K562 (cell line): Measurements from ENCODE around the gene PRKAA1. TPM values are rescaled to one million over a fixed set of nuclear protein-coding genes. Genes with fewer than 3 reads are reported as not detected.

ENCODE experiments used
- ATAC-seq: fragments of 200-7000 bp; cut with Tn5 transposase; 3 replicates; pipeline ENCODE4 v1.9.1; 2020; ENCODE audit warnings: moderate library complexity
- BruUV-seq: library from RNA; stranded (reverse); fragments of 400-500 nt; replicated peaks from 2 replicates; lab custom pipeline; 2021; lab: Mats Ljungman, UMichigan
- CTCF ChIA-PET: fragments of 300-600 bp; formaldehyde crosslinking; extraction: SDS; loops from one replicate; lab custom pipeline; 2021; ENCODE audit warnings: low intra/inter-chr PET ratio; lab: Yijun Ruan, JAX
- POLR2A ChIA-PET: fragments of 300-600, 350-650 bp; sonication (Branson Sonifier 250); formaldehyde crosslinking; extraction: SDS; loops from one replicate; lab custom pipeline; 2021; ENCODE audit warnings: antibody characterized with exemption, inconsistent platforms; lab: Yijun Ruan, JAX
- DNase-seq, 4 experiments: peaks; one replicate each; pipeline versions ENCODE4 v3.0.0 to v3.0.0-alpha.2; 2011 to 2018; ENCODE audit warnings: low spot score in 3 of 4, mixed read lengths in 3 of 4; ENCODE audit errors: extremely low read depth in 1 of 4
- FAIRE-seq: peaks from 2 replicates; lab custom pipeline; 2011; peaks lifted over from hg19 to GRCh38; lab: Jason Lieb, UNC
- H2AFZ ChIP-seq: 2 replicates; pipeline ENCODE4 v1.6.0; 2011; ENCODE audit warnings: low read depth, low read length, control low read depth, inconsistent platforms
- H3K27ac ChIP-seq: fragments of 200-600 bp; 3 replicates; pipeline ENCODE4 v1.8.0; 2011; ENCODE audit warnings: low read depth, mild to moderate bottlenecking, control low read depth, inconsistent platforms, low read length, moderate library complexity, mixed read lengths; ENCODE audit errors: extremely low read depth
- H3K27me3 ChIP-seq, 2 experiments: fragments of 300-600 bp in 1 of 2; 2 replicates in 1 of 2; 3 replicates in 1 of 2; pipeline versions ENCODE4 v1.6.0 to v1.8.0; 2011; ENCODE audit warnings: inconsistent platforms in 2 of 2, low read length in 2 of 2, mild to moderate bottlenecking in 1 of 2, mixed read lengths in 1 of 2, moderate library complexity in 1 of 2; ENCODE audit not compliant: control insufficient read depth in 2 of 2, insufficient read depth in 2 of 2
- H3K36me3 ChIP-seq: fragments of 300-600 bp; 3 replicates; pipeline ENCODE4 v1.8.0; 2011; ENCODE audit warnings: mild to moderate bottlenecking, low read length, inconsistent platforms; ENCODE audit not compliant: control insufficient read depth, insufficient read depth
- H3K4me1 ChIP-seq, 2 experiments: fragments of 200-600 bp in 1 of 2; replicated peaks in 1 of 2; 2 replicates in 1 of 2; 3 replicates in 1 of 2; pipeline versions ENCODE4 v1.5.1 to v1.8.0; 2011; ENCODE audit warnings: inconsistent platforms in 2 of 2, low read length in 2 of 2, mild to moderate bottlenecking in 1 of 2, mixed read lengths in 1 of 2, moderate library complexity in 1 of 2; ENCODE audit not compliant: control insufficient read depth in 2 of 2, insufficient read depth in 2 of 2
- H3K4me2 ChIP-seq: 2 replicates; pipeline ENCODE4 v1.6.1; 2011; ENCODE audit warnings: low read length, control low read depth, inconsistent platforms, mixed read lengths; ENCODE audit not compliant: insufficient read depth
- H3K4me3 ChIP-seq: fragments of 200-600 bp; sonication (generic), shearing (Covaris generic); 2 replicates; pipeline ENCODE4 v1.5.1; 2016; ENCODE audit warnings: control low read depth, inconsistent platforms
- H3K79me2 ChIP-seq: fragments of 200-600 bp; 3 replicates; pipeline ENCODE4 v1.8.0; 2011; ENCODE audit warnings: low read length, inconsistent platforms; ENCODE audit not compliant: control insufficient read depth, insufficient read depth
- H3K9ac ChIP-seq, 2 experiments: 2 replicates each; pipeline versions ENCODE4 v1.6.0 to v1.6.1; 2011; ENCODE audit warnings: low read depth in 2 of 2, low read length in 2 of 2, control low read depth in 1 of 2, inconsistent platforms in 1 of 2, mild to moderate bottlenecking in 1 of 2, mixed read lengths in 1 of 2; ENCODE audit not compliant: insufficient read depth in 1 of 2
- H3K9me1 ChIP-seq: one replicate; pipeline ENCODE4 v1.6.0; 2011; ENCODE audit warnings: inconsistent platforms, mild to moderate bottlenecking, low read length, moderate library complexity; ENCODE audit not compliant: control insufficient read depth, insufficient read depth
- H3K9me3 ChIP-seq: replicated peaks from 2 replicates; pipeline ENCODE4 v1.5.1; 2011; ENCODE audit warnings: low read depth, low read length, inconsistent platforms; ENCODE audit not compliant: control insufficient read depth, insufficient read depth
- H4K20me1 ChIP-seq: replicated peaks from 2 replicates; pipeline ENCODE4 v1.6.1; 2011; ENCODE audit warnings: low read length, inconsistent platforms, mixed read lengths; ENCODE audit not compliant: control insufficient read depth, insufficient read depth
- BCL6 ChIP-seq: fragments of 250-450 bp; sonication (Bioruptor Pico); IDR thresholded peaks from 2 replicates; pipeline ENCODE4 v1.4.0; 2020
- CC2D1A ChIP-seq: fragments of 450-650 bp; IDR thresholded peaks from 2 replicates; pipeline ENCODE4 v1.6.1; 2017; ENCODE audit warnings: mild to moderate bottlenecking
- CCNT2 ChIP-seq: IDR thresholded peaks from 2 replicates; pipeline ENCODE4 v1.6.1; 2011; ENCODE audit warnings: borderline replicate concordance, low read depth, mild to moderate bottlenecking, moderate library complexity, mixed read lengths, low read length; ENCODE audit not compliant: insufficient read length; ENCODE audit errors: extremely low read depth
- KDM1A ChIP-seq, 2 experiments: fragments of 450-650 bp; IDR thresholded peaks; 2 replicates each; pipeline ENCODE4 v1.6.1; 2016; ENCODE audit warnings: mild to moderate bottlenecking in 2 of 2
- KLF13 ChIP-seq: fragments of 450-650 bp; IDR thresholded peaks from 2 replicates; pipeline ENCODE4 v1.6.1; 2016; ENCODE audit warnings: missing genetic modification characterization, low read depth, mild to moderate bottlenecking, missing compliant biosample characterization, moderate library complexity, borderline replicate concordance
- NFE2 ChIP-seq: IDR thresholded peaks from 2 replicates; pipeline ENCODE4 v1.6.1; 2014; ENCODE audit warnings: antibody characterized with exemption, low read depth
- PTRF ChIP-seq: fragments of 450-650 bp; IDR thresholded peaks from 2 replicates; pipeline ENCODE4 v1.6.1; 2016; ENCODE audit warnings: mild to moderate bottlenecking, missing genetic modification characterization, missing compliant biosample characterization
- SMAD1 ChIP-seq: fragments of 150-350 bp; IDR thresholded peaks from 2 replicates; pipeline ENCODE4 v1.6.1; 2014; ENCODE audit warnings: low read length, low read depth; ENCODE audit not compliant: partially characterized antibody
- TEAD4 ChIP-seq, 2 experiments: sonication (generic) in 1 of 2; formaldehyde crosslinking in 1 of 2; IDR thresholded peaks; 2 replicates each; pipeline versions ENCODE4 v1.6.1 to v1.8.0; 2012 to 2022; ENCODE audit warnings: borderline replicate concordance in 1 of 2, inconsistent platforms in 1 of 2, low read length in 1 of 2, mild to moderate bottlenecking in 1 of 2, missing genetic modification reagents in 1 of 2
- TRIM24 ChIP-seq, 2 experiments: fragments of 450-650 bp; IDR thresholded peaks; 2 replicates each; pipeline ENCODE4 v1.6.1; 2016
- XRCC5 ChIP-seq: fragments of 200-400 bp; formaldehyde crosslinking; IDR thresholded peaks from 2 replicates; pipeline ENCODE4 v1.6.1; 2017; ENCODE audit warnings: low read depth, mild to moderate bottlenecking, low read length
- ZNF184 ChIP-seq: sonication (generic); formaldehyde crosslinking; IDR thresholded peaks from 2 replicates; pipeline ENCODE4 v1.5.0; 2020; ENCODE audit warnings: missing genetic modification reagents
- ZNF316 ChIP-seq: fragments of 450-650 bp; IDR thresholded peaks from 2 replicates; pipeline ENCODE4 v1.6.1; 2016
- ZNF347 ChIP-seq: fragments of 450-650 bp; formaldehyde crosslinking; IDR thresholded peaks from 2 replicates; pipeline ENCODE4 v1.4.0; 2020; ENCODE audit warnings: low read depth, mild to moderate bottlenecking, moderate library complexity
- ZNF717 ChIP-seq: fragments of 250-450 bp; sonication (Bioruptor Pico); IDR thresholded peaks from 2 replicates; pipeline ENCODE4 v1.5.0; 2021
- WGBS: fragments of 100-300 bp; shearing (Covaris generic); methylation state at CpG from one replicate; pipeline ENCODE4 v1.1.6; 2016; ENCODE audit warnings: low coverage, mixed read lengths; ENCODE audit not compliant: insufficient coverage; ENCODE audit errors: missing lambda C conversion rate; 5-methylcytosine and 5-hydroxymethylcytosine counted together
- in situ Hi-C: fragments of 300-500 bp; cut with MboI; formaldehyde crosslinking; loops from 4 replicates; pipeline ENCODE4 v1.15.0; 2018; ENCODE audit warnings: inconsistent platforms, mixed read lengths
- intact Hi-C: fragments of 100-400 bp; cut with micrococcal nuclease; formaldehyde crosslinking; loops from 2 replicates; pipeline ENCODE4 v1.14.2; 2022
- polyA plus RNA-seq, 8 experiments: library from polyadenylated mRNA; depleted of rRNA in 4 of 8; stranded (reverse) in 5 of 8; unstranded in 3 of 8; fragments of >200 nt; fragmentation: Nextera tagmentation in 2 of 8; fragmentation: Illumina TruSeq in 1 of 8; extraction: Ambion mirVana in 2 of 8; extraction: Trizol in 1 of 8; gene quantifications; 2 replicates each; pipeline versions ENCODE4 v1.2.1 to v1.2.3, GENCODE V29; 2011 to 2014; ENCODE audit warnings: inconsistent platforms in 1 of 8, missing spikeins in 1 of 8
- total RNA-seq, 7 experiments: library from RNA; depleted of rRNA in 6 of 7; stranded (reverse); fragments of >200 nt in 6 of 7; fragmentation: Illumina TruSeq in 2 of 7; extraction: Trizol in 2 of 7; gene quantifications; 2 replicates each; pipeline versions ENCODE4 v1.2.1 to v1.2.3, GENCODE V29; 2011 to 2021; ENCODE audit warnings: low replicate concordance in 1 of 7
- TF ChIP-seq, protein P1 (sequence below): sonication (generic); formaldehyde crosslinking; IDR thresholded peaks from 2 replicates; pipeline ENCODE4 v1.9.0; 2022; ENCODE audit warnings: mild to moderate bottlenecking, missing genetic modification reagents
- TF ChIP-seq, protein P2 (sequence below): fragments of 250-450 bp; sonication (Bioruptor Pico); IDR thresholded peaks from 2 replicates; pipeline ENCODE4 v1.8.0; 2021; ENCODE audit warnings: moderate library complexity, mild to moderate bottlenecking, inconsistent platforms
- TF ChIP-seq, protein P3 (sequence below): IDR thresholded peaks from 2 replicates; pipeline ENCODE4 v1.6.1; 2011; ENCODE audit not compliant: insufficient read length; ENCODE audit errors: extremely low read depth
- TF ChIP-seq, protein P4 (sequence below): fragments of 250-450 bp; sonication (Bioruptor Pico); IDR thresholded peaks from 2 replicates; pipeline ENCODE4 v1.6.1; 2021; ENCODE audit warnings: mild to moderate bottlenecking

Gene PRKAA1
- total and polyA plus RNA-seq, 9 of the 15 experiments (the other 6 are each of a cell fraction or from before 2014, with no cell fraction given) = 24.5 to 84.0 (median 51.4) TPM

DNA sequence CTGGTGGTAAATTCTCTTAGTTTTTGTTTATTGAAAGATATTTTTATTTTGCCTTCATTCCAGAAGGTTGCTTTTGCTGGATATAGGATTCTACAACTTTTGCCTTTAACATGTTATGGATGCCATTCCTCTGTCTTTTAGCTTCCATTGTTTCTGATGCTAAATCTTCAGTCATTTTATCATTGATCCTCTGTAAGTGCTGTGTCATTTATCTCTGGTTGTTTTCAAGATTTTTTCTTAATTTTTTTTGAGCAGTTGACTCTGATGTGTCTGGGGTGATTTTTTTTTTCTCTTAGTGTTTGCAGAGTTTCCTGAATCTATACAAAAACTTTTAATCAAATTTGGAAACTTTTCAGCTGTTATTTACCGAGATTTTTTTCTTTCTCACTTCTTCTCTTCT, 49.4 kb upstream of the PRKAA1 start:
- in situ Hi-C loops = no loop called here
- ChIA-PET CTCF (no interaction called here), POLR2A (interaction anchor here (1.1 to 2.1 kb wide), 2 partner anchors 12 to 14 kb away, joined by 3 to 7 read pairs; partner anchors contain the start of gene RPL37)
- TF ChIP-seq KDM1A (IDR thresholded peaks at IDR 0.05) = 0 out of 4 replicates have a peak, but pooled peaks of 1 of the 2 experiments have one; percentile 15
- TF ChIP-seq, protein P1, sequence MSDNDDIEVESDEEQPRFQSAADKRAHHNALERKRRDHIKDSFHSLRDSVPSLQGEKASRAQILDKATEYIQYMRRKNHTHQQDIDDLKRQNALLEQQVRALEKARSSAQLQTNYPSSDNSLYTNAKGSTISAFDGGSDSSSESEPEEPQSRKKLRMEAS (CRISPR knock-in tag) = no peak
- TF ChIP-seq CC2D1A = no peak
- no peak for TF ChIP-seq ZNF184 (CRISPR knock-in tag)
- TF ChIP-seq CCNT2 = no peak
- peak; percentile 85 to 93 for TF ChIP-seq TRIM24 (IDR thresholded peaks at IDR 0.05)
- peak; percentile 87 for TF ChIP-seq ZNF316
- TF ChIP-seq, protein P2, sequence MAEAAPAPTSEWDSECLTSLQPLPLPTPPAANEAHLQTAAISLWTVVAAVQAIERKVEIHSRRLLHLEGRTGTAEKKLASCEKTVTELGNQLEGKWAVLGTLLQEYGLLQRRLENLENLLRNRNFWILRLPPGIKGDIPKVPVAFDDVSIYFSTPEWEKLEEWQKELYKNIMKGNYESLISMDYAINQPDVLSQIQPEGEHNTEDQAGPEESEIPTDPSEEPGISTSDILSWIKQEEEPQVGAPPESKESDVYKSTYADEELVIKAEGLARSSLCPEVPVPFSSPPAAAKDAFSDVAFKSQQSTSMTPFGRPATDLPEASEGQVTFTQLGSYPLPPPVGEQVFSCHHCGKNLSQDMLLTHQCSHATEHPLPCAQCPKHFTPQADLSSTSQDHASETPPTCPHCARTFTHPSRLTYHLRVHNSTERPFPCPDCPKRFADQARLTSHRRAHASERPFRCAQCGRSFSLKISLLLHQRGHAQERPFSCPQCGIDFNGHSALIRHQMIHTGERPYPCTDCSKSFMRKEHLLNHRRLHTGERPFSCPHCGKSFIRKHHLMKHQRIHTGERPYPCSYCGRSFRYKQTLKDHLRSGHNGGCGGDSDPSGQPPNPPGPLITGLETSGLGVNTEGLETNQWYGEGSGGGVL (CRISPR knock-in tag) = no peak
- TF ChIP-seq KLF13 (tag) = no peak
- TF ChIP-seq ZNF347 (CRISPR knock-in tag) = no peak
- TF ChIP-seq ZNF717 (CRISPR knock-in tag) = no peak
- TF ChIP-seq, protein P3, sequence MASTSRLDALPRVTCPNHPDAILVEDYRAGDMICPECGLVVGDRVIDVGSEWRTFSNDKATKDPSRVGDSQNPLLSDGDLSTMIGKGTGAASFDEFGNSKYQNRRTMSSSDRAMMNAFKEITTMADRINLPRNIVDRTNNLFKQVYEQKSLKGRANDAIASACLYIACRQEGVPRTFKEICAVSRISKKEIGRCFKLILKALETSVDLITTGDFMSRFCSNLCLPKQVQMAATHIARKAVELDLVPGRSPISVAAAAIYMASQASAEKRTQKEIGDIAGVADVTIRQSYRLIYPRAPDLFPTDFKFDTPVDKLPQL = no peak
- TF ChIP-seq BCL6 (CRISPR knock-in tag) = no peak
- no peak for TF ChIP-seq SMAD1
- TF ChIP-seq TEAD4 (IDR thresholded peaks at IDR 0.05; ENCODE audit: low read length) = no peak
- TF ChIP-seq TEAD4 (CRISPR knock-in tag; IDR thresholded peaks at IDR 0.05; ENCODE audit: borderline replicate concordance) = no peak
- TF ChIP-seq, protein P4, sequence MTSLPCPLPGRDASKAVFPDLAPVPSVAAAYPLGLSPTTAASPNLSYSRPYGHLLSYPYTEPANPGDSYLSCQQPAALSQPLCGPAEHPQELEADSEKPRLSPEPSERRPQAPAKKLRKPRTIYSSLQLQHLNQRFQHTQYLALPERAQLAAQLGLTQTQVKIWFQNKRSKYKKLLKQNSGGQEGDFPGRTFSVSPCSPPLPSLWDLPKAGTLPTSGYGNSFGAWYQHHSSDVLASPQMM (CRISPR knock-in tag) = no peak
- no peak for TF ChIP-seq XRCC5
- peak; percentile 86 for TF ChIP-seq NFE2
- TF ChIP-seq PTRF (tag) = no peak

More for the DNA sequence above, 49.4 kb upstream of the PRKAA1 start:
- Histone ChIP-seq H3K4me1 (0 out of 5 replicates have a peak, but pooled peaks cover 0 to 2% of the 10 kb centered on the region in 2 experiments), H3K4me3 (no peak overlapping the region), H2AFZ (no peak overlapping the region), H3K9me3 (no peaks in the 10 kb centered on the region), H3K27me3 (no peaks in the 10 kb centered on the region), H4K20me1 (no peaks in the 10 kb centered on the region), H3K9ac (no peak overlapping the region), H3K4me2 (no peak overlapping the region), H3K27ac (no peak overlapping the region), H3K79me2 (0 out of 3 replicates have a peak, but pooled peaks cover under 1% of the 10 kb centered on the region), H3K36me3 (no peaks in the 10 kb centered on the region), H3K9me1 (no peaks in the 10 kb centered on the region)
- 0% methylated on average over 1 of the region's 1 CpG for WGBS
- DNase-seq (no peak), ATAC-seq (no peak), FAIRE-seq (peak; percentile 40)
- no TSS peak for BruUV-seq
- intact Hi-C loops = no loop called here
